ENCODE results near the gene STK25. TPM values are rescaled to one million over a fixed set of nuclear protein-coding genes. Genes with fewer than 3 reads are reported as not detected.

The STK25 gene
- total RNA-seq, 1 donor from 2014 or later: 197 TPM

DNA sequence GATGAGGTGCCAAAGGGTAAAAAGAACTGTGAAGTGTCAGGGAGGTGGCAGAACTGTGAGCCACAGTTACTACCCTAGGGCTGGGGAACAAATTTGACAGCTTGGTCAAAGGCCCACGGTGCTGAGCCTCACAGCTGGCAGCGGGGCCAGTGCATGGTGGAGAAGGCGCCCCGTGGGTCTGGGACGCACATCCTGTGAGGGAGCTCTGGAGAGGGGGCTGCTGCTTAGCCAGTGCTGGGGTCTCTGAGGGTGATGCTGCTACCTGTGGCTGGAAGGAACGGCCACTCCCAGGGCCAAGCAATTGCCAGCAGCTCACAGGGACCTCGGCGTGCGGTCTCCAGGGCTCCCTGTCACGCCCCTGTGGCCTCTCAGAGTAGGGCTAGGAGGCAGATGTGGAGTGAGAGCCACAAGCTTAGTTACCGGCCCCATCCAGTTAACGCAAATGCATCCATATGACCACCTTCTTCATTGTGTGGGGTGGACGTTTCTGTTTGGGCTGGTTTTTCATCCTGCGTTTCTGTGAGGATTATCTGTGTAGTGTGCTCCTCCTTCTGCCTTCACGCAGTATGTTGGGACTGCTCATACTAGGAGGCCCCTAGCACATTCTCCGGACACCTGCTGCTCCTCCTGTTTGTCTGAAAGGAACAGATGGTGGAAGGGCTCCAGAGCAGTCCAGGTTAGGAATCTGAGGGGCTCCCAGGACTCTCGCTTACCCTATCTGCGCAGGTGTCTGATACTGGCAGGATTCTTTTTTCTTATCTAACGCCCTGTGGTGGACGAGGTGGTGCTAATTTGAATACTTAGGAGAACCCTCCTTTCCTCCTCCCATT, 26.0 kb downstream of the STK25 start:
- intact Hi-C loops (cut with DNase I): loop anchor here (5.0 kb wide), 1 partner anchor 1105 kb away; no protein-coding TSS in a partner anchor
- Histone ChIP-seq H3K36me3 (peaks cover 0 to 14% of the 10 kb centered on the region in 2 donors), H3K27ac (no peak overlapping the region)

DNA sequence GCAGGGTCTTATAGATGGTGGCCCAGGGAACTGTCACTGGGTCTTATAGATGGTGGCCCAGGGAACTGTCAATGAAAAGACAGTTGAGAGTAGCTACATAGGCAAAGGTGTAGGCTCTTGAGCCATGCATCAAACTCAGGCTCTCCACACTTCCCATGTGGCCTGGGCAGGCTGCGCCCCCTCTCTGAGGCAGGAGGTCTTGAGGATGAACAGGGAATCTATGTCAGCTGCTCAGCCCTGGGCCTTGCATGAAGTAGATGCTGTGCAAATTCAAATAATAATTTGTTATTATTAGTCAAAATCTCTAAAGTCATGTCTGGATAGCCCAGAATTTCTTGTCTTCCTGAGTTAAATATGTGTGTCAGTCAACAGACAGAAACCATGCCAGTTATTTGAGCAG, 26.7 kb downstream of the STK25 start:
- TF ChIP-seq, protein P1, sequence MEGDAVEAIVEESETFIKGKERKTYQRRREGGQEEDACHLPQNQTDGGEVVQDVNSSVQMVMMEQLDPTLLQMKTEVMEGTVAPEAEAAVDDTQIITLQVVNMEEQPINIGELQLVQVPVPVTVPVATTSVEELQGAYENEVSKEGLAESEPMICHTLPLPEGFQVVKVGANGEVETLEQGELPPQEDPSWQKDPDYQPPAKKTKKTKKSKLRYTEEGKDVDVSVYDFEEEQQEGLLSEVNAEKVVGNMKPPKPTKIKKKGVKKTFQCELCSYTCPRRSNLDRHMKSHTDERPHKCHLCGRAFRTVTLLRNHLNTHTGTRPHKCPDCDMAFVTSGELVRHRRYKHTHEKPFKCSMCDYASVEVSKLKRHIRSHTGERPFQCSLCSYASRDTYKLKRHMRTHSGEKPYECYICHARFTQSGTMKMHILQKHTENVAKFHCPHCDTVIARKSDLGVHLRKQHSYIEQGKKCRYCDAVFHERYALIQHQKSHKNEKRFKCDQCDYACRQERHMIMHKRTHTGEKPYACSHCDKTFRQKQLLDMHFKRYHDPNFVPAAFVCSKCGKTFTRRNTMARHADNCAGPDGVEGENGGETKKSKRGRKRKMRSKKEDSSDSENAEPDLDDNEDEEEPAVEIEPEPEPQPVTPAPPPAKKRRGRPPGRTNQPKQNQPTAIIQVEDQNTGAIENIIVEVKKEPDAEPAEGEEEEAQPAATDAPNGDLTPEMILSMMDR (IDR thresholded peaks at IDR 0.05): no peak
- no peak for TF ChIP-seq POLR2AphosphoS5 (IDR thresholded peaks at IDR 0.05; ENCODE audit: insufficient read depth in 1 of 2, low read depth in 1 of 2)
- no peak for TF ChIP-seq POLR2A (IDR thresholded peaks at IDR 0.05)
- H3K36me3 ChIP-seq: peaks cover 0 to 14% of the 10 kb centered on the region in 2 donors
- H3K9me3 ChIP-seq: no peaks in the 10 kb centered on the region

More for the DNA sequence above, 26.0 kb downstream of the STK25 start:
- no peak overlapping the region for H3K4me3 ChIP-seq
- H3K27me3 ChIP-seq: no peaks in the 10 kb centered on the region
- DNase-seq (ENCODE audit: extremely low spot score in 2 of 2): no peak
- no peaks in the 10 kb centered on the region for H3K4me1 ChIP-seq
- H3K9me3 ChIP-seq: no peaks in the 10 kb centered on the region
- TF ChIP-seq, protein P1 (IDR thresholded peaks at IDR 0.05): no peak
- TF ChIP-seq POLR2A (IDR thresholded peaks at IDR 0.05) (no peak), POLR2AphosphoS5 (IDR thresholded peaks at IDR 0.05; ENCODE audit: insufficient read depth in 1 of 2, low read depth in 1 of 2) (no peak)

DNA sequence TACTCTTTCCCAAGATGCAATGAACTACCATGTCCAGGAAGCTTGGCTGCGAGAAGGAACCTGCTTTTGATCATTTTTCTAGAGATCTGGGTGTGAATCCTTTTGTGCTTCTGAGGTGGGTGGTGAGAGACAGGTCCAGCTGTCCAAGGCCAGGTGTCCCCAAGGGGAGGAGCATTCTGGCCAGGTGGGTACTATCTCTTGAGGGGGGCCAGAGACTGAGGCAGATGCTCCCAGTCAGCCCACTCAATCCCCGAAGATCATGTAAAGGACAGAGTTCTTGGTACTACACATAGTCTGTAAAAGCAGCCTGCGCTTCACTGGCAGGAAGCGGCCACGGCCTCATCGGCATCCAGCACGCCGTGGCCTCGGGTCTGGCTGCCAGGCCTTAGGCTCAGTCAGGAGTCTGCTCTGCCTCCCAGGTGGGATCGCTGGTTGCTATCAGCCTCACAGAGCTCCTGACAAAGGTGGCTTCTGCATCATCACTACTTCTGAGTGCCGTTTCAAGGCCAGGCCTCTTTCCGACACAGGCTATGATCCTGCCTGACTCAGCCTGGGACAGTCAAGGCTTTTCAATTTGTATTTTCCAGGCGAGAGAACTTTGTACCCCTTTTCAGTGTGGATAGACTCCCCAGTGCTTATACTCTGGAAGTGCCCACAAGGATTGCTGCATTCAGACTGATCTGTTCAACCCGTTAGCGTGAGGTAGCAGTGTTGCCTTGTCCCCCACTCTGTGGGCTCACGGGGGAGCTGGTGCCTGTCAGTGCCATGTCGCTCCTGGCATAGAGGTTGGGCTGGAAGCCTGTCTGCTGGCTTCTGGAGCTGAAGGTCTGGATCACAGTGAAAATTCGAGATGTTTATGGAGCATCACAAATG, 29.1 kb downstream of the STK25 start:
- TF ChIP-seq, protein P1 (IDR thresholded peaks at IDR 0.05): no peak
- TF ChIP-seq POLR2A (IDR thresholded peaks at IDR 0.05) (no peak), POLR2AphosphoS5 (IDR thresholded peaks at IDR 0.05; ENCODE audit: insufficient read depth in 1 of 2, low read depth in 1 of 2) (no peak)
- H3K36me3 ChIP-seq: peaks cover 0 to 14% of the 10 kb centered on the region in 2 donors
- H3K9me3 ChIP-seq: no peaks in the 10 kb centered on the region
- no peak overlapping the region for H3K4me3 ChIP-seq
- intact Hi-C loops (cut with DNase I): no loop called here
- no peaks in the 10 kb centered on the region for H3K4me1 ChIP-seq
- DNase-seq (ENCODE audit: extremely low spot score in 2 of 2): no peak
- H3K27ac ChIP-seq: no peak overlapping the region
- H3K27me3 ChIP-seq: no peaks in the 10 kb centered on the region

More for the DNA sequence above, 26.7 kb downstream of the STK25 start:
- Histone ChIP-seq H3K27me3 (no peaks in the 10 kb centered on the region), H3K4me3 (no peak overlapping the region), H3K4me1 (no peaks in the 10 kb centered on the region), H3K27ac (no peak overlapping the region)
- intact Hi-C loops (cut with DNase I): loop anchor here (5.0 kb wide), 1 partner anchor 1104 kb away; no protein-coding TSS in a partner anchor
- DNase-seq (ENCODE audit: extremely low spot score in 2 of 2): no peak

DNA sequence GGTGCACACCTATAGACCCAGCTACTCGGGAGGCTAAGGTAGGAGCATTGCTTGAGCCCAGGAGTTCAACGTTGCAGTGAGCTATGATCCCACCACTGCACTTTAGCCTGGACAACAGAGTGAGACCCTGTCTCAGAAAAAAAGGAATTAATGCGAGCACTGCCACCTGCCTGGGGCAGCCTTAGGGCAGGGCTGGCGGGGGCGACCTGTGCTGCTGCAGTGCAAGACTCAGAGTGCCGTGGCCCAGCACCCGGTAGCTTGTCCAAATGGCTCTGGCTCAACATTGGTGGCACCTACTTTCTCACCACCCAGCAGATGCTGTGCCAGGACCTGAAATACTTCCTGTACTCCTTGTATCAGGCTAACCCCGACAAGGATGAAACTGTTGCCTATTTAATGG, 30.2 kb downstream of the STK25 start:
- intact Hi-C loops (cut with DNase I): no loop called here
- no peak overlapping the region for H3K4me3 ChIP-seq

More for the DNA sequence above, 30.2 kb downstream of the STK25 start:
- H3K4me1 ChIP-seq: no peaks in the 10 kb centered on the region
- no peaks in the 10 kb centered on the region for H3K9me3 ChIP-seq
- H3K27me3 ChIP-seq: no peaks in the 10 kb centered on the region
- H3K36me3 ChIP-seq: peaks cover 0 to 14% of the 10 kb centered on the region in 2 donors
- TF ChIP-seq POLR2AphosphoS5 (IDR thresholded peaks at IDR 0.05; ENCODE audit: insufficient read depth in 1 of 2, low read depth in 1 of 2) (no peak), POLR2A (IDR thresholded peaks at IDR 0.05) (no peak)
- TF ChIP-seq, protein P1 (IDR thresholded peaks at IDR 0.05): no peak
- DNase-seq (ENCODE audit: extremely low spot score in 2 of 2): no peak
- H3K27ac ChIP-seq: no peak overlapping the region

All from vagina (tissue), 2 donors.